GM18519 (cell line): Measurements from ENCODE around the gene CCM2.

Source experiments
- ATAC-seq: cut with Tn5 transposase; IDR thresholded peaks from one replicate; pipeline ENCODE4 v1.9.1; 2021; ENCODE audit warnings: mild to moderate bottlenecking, moderate library complexity; ENCODE audit not compliant: unreplicated experiment, low FRiP score

Gene CCM2

GRCh38 chr7:45075871-45076796 is 76.1 kb downstream of the CCM2 start:
- ATAC-seq, result no peak

DNA sequence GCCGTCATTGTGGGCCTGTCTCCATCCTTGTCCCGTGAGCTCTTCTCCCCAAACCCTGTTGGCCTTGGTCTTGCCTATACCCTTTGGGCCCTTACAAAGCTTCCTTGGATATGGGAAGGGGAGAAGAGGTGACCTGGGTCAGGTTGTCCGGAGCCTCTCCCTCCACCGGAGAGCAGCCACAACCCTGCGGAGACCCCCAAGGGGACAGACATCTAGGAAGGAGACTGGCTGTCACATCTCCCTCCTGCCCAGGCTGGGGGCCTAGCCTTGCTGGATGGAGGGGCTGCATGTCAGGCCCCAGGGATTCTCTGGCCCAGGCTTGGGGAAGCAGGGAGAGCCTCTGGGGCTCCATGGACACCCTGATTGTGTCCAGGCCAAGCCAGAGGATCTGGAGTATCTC is 76.9 kb downstream of the CCM2 start:
- ATAC-seq, result no peak

- ATAC-seq, result no peak
Observed at GRCh38 chr7:45077579-45077978, 77.6 kb downstream of the CCM2 start.

DNA sequence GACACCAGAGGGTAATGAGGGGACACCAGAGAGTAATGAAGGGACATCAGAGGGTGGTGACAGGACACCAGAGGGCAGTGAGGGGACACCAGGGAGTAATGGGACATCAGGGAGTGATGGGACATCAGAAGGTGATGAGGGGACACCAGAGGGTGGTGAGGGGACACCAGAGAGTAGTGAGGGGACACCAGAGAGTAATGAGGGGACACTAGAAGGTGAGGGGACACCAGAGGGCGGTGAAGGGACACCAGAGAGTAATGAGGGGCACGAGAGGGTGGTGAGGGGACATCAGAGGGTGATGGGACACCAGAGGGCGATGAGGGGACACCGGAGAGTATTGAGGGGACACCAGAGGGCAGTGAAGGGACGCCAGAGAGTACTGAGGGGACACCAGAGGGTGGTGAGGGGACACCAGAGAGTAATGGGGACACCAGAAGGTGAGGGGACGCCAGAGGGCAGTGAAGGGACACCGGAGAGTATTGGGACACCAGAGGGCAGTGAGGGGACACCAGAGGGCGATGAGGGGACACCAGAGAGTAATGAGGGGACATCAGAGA is 78.2 kb downstream of the CCM2 start:
- ATAC-seq, result no peak

DNA sequence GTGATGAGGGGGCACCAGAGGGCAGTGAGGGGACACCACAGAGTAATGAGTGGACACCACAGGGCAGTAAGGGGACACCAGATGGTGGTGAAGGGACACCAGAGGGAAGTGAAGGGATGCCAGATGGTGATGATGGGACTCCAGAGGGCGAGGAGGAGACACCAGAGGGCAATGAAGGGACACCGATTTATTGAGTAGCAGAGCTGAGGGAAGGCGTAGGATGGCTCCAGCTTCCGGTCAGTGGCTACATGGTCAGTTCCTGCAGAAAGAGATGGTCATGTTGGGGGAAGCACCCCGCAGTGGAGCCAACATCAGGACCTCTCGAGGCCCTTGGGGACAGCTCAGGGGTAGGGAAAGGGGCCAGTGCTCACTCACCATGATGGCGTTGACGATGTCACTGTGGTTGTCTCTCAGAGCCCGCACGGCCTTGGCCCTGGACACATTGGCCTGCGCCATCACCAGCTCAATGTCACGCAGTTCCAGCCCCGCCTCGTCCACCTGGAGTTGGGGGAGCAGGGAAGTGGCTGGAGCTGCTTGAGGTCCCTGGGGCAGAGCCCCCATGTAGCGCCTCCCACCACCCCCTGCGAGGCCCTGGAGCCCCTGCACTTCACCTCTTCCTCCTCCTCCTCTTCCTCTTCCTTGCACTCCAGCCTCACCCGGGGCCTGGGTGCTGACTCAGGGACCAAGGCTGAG is 80.4 kb downstream of the CCM2 start:
- no peak for ATAC-seq

DNA sequence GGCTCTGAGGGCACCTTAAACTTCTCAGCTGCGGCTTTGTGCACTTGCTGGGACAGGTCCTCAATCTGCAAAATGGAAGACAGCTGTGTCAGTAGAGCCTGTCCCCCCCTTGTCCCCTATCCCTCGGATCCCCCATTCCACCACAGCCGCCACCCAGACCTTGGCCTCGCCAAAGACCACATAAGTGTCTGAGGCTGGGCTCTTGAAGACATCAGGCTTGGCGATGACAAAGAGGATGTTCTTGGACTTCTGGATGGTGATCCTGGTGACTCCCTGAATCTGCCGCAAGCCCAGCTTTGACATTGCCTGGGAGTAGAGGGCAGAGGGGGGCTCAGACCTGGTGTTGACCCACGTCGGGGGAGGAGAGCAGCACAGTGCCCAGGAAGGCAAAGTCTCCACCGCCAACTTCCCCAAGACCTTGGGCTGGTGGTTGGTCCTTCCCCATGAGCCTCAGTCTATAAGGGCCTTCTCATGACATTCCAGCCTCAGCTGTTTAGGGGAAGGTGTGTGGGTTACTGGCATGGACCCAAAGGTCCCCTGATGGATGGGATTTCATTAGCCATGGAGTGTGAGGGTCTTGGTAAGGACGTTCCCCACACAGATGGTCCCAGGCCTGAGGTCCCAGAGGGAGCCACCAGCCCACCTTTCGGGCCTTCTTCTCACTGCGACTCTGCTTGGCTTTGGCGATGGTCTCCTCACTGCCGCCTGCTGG is 81.1 kb downstream of the CCM2 start:
- no peak for ATAC-seq

DNA sequence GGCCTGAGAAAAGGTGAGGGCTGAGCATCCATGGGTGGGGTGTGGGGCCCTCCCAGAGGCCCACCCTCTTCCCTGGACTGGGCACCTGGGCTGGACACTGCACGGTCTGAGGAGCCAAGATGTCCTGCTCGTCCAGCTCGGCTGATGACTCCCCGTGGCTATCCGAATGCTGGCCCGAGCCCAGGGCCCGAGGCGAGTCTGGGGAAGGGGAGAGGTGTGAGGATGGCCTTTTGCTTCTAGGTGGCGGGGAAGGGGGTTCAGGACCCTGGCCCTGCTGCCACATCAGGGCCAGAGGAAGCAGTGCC is 81.6 kb downstream of the CCM2 start:
- ATAC-seq, result no peak

DNA sequence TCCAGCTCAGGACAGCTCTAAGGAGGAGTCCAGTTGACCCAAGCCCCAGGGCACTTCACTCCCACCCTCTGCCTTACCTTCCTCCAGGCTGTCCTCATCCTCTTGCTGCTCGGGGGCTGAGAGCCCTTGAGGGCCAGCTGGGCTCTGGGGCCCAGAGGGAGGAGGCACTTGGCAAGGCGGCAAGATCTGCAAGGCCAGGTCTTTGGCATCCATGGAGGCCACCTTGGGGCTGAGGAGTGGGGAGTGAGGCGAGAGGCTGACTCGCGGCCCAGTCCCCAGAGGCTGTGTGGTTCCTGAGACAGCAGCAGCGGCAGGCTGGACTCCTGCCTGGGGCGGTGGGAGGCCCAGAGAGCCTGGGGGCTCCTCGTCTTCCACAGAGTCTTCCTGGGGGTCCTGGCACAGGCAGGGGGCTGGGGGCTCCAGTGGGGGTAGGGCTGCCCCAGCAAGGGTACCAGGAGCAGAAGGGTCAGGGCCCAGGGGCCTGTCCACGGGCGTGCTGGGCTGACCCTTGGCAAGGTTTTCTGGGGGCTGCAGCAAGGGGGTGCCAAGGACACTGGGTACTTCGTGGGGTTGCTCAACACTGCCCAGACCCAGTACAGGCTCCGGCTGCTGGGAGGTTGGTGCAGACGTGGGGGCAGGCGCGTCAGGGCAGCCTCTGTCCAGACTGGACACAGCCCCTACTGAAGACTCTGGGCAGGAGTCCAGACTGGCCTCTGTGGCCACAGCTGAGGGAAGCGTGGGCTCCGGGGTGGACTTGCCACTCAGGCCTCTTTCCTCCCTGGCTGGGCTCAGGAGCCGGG is 82.2 kb downstream of the CCM2 start:
- ATAC-seq, result no peak

DNA sequence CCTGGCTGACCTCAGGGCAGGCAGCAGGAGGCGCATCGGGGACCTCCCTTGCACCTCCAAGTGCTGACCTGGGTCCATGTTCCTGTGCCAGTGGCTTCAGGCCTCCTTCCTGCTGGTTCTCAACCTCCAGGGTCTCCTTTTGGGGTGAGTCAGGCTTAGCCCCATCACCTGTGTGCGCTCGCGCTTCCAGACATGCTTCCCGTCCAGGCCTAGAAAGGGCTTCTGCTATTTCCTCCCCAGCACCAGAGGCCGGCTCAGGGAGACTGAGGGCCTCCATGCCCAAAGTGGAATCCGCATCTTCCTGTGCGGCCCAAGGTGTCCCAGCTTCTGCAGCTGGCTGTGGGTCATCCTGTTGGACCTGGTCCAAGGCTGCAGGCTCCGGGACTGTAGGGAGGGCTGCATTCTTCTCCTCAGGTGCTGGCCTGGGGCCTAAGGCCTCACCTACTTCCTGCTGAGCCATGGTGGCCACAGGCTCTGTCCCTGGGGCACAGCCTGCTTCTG is 82.9 kb downstream of the CCM2 start:
- no peak for ATAC-seq

GRCh38 chr7:45084336-45084735 is 84.3 kb downstream of the CCM2 start:
- ATAC-seq, result no peak

DNA sequence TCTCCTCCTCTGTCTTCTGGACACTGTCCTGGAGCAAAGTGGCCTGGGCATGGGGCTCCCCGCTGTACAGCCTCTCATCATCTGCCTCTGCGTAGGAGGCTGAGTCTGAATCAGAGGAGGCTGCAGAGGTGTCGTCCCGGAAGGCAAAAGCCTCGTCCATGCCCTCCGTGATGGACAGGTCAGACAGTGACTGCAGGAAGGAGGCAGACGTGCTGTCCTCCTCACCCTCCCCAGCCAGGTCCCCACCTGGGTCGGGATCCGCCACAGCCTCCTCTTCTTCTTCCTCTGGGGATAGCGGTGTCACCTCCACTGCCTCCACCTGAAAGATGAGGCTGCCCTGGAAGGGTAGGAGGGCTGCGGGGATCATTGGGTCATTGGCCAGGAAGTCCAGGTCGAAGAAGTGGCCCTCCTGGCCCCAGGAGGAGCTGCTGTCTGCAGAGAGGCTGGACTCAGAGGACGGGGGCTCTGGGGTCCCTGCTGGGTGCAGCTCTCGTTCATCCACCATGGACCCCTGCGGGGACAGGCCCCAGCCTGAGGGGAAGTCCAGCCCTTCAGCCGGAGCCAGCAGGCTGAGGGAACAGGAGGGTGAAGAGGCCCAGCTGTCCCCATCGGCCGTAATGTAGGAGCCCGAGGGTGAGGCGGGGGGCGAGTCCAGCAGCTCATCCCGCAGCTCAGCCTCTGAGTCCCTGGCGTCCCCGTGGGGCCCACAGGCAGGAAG is 85.1 kb downstream of the CCM2 start:
- no peak for ATAC-seq

- ATAC-seq, result no peak
Observed at GRCh38 chr7:45085619-45086200, 85.7 kb downstream of the CCM2 start.

GRCh38 chr7:45086331-45087065 is 86.5 kb downstream of the CCM2 start:
- ATAC-seq, result no peak

DNA sequence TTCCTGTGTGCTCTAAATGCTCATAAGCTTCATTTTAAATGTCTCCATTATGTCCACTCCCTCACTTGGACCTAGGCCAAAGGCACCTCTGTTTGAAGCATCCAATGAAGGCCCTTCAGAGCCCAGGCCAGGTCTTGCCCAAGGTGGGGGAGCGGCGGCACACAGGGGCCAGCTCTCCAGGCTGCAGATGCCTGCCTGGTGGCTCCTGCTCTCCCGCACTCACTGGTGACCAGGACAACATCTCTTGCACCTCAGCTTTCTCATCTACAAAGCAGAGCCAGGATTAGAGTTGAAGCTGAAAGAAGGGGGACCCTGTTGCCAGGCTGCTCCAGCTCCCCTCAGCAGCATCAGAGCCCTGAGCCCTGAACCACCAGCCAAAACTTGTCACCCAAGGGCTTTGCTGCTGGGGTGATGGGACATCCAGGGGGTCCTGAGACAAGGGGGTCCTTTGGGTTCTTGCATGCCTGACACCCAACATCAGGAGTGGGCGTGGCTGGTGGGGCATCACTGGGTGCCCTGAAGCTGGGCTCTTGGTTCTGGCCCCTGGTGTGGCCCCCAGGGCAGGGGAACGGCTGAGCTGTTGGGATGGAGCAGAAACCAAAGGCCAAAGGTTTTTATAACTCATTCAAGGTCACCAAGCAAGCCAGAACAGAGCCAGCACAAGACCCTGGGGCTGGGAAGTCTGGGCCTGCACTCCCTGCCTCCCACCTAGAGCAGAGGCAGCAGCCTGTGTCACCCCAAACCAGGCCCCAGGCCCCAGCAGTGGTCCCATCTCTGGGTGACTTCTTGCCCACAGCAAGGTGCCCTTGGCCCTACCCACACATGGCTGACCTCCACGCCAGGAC is 87.5 kb downstream of the CCM2 start:
- no peak for ATAC-seq

GRCh38 chr7:45088146-45088701 is 88.2 kb downstream of the CCM2 start:
- no peak for ATAC-seq

DNA sequence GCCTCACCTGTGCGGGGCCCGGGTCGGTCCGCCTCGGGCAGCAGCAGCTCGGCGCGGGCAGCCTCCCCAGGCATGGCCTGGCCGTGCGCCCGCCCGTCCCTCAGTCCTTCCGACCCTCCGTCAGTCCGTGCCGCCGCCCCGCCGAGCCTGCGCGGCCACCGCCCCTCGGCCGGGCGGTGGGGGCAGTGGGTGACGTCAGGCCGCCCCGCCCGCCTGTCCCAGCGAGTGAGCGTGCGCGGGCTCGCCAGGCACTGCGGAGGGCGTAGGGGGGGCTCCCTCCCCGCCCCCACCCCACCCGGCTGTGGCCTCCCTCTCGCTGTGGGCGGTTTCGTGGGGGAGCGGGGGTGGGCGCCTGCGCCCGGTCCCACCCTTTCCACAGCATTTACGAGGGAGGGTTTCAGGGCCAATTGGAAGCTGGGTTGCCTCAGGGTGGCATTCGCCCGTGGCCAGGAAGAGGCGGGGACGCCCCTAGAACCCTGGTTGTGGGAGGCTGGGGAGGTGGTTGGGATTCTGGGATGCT is 88.9 kb downstream of the CCM2 start, which contains the start of gene NACAD:
NACAD (minus strand) TSS at position 149 of the 520 bp plus-strand sequence; CDS start at position 74, 75 bp downstream.
- ATAC-seq, result no peak

- no peak for ATAC-seq
Observed at GRCh38 chr7:45089341-45089891, 89.4 kb downstream of the CCM2 start.
